ENCODE data around the gene ZNF683. TPM values are rescaled to one million over a fixed set of nuclear protein-coding genes. Genes with fewer than 3 reads are reported as not detected.

Gene ZNF683
- total RNA-seq, 2 donors from 2014 or later: not detected

DNA sequence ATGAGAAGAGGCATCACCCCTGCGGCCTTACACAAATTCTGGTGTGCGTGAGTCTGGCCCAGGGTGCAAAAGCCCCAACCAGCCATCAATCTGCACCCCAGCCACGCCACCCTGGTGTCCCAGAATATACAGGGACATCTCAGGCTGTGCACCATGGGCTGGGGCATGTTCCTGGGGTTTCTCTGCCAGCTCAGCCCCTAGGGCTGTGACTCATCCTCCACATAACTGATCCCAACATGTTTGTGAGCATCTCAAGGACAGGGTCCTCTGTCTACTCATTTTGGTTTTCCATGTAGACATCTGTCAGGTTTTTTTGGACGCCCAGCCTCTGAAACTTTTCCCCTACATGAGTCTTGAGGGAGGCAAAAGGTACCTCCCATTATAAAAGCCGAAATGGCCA lies 511 bp downstream of the ZNF683 start:
- Histone ChIP-seq H3K9me3 (ENCODE audit: control insufficient read depth, low read length) (peaks cover 7% of the 10 kb centered on the region), H3K4me3 (ENCODE audit: low read length) (no peak overlapping the region), H3K27ac (ENCODE audit: low read depth, low read length) (no peak overlapping the region), H3K36me3 (ENCODE audit: control insufficient read depth, insufficient read depth, low read length) (no peaks in the 10 kb centered on the region), H3K4me1 (ENCODE audit: control insufficient read depth, insufficient read depth, low read length) (no peaks in the 10 kb centered on the region), H3K9ac (ENCODE audit: extremely low read depth, low read length, poor library complexity, severe bottlenecking) (no peak overlapping the region), H3K27me3 (ENCODE audit: control insufficient read depth, insufficient read depth, low read length, poor library complexity, severe bottlenecking) (no peaks in the 10 kb centered on the region)
- Mint-ChIP-seq H3K4me1 (peaks cover 8% of the 10 kb centered on the region), H3K36me3 (ENCODE audit: low read depth) (no peaks in the 10 kb centered on the region), H3K27me3 (ENCODE audit: insufficient read depth) (peaks cover 7% of the 10 kb centered on the region), H3K9me3 (peaks cover 8% of the 10 kb centered on the region), H3K4me3 (no peak overlapping the region), H3K27ac (no peak overlapping the region)
- TF ChIP-seq, protein P1, sequence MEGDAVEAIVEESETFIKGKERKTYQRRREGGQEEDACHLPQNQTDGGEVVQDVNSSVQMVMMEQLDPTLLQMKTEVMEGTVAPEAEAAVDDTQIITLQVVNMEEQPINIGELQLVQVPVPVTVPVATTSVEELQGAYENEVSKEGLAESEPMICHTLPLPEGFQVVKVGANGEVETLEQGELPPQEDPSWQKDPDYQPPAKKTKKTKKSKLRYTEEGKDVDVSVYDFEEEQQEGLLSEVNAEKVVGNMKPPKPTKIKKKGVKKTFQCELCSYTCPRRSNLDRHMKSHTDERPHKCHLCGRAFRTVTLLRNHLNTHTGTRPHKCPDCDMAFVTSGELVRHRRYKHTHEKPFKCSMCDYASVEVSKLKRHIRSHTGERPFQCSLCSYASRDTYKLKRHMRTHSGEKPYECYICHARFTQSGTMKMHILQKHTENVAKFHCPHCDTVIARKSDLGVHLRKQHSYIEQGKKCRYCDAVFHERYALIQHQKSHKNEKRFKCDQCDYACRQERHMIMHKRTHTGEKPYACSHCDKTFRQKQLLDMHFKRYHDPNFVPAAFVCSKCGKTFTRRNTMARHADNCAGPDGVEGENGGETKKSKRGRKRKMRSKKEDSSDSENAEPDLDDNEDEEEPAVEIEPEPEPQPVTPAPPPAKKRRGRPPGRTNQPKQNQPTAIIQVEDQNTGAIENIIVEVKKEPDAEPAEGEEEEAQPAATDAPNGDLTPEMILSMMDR (conservative IDR thresholded peaks at IDR 0.05): no peak
- no peak for DNase-seq
- WGBS, 2 experiments (ENCODE audit: insufficient coverage in 1 of 2, insufficient read length in 1 of 2): 90 to 100% methylated on average over 2 to 5 of the region's 5 CpGs

DNA sequence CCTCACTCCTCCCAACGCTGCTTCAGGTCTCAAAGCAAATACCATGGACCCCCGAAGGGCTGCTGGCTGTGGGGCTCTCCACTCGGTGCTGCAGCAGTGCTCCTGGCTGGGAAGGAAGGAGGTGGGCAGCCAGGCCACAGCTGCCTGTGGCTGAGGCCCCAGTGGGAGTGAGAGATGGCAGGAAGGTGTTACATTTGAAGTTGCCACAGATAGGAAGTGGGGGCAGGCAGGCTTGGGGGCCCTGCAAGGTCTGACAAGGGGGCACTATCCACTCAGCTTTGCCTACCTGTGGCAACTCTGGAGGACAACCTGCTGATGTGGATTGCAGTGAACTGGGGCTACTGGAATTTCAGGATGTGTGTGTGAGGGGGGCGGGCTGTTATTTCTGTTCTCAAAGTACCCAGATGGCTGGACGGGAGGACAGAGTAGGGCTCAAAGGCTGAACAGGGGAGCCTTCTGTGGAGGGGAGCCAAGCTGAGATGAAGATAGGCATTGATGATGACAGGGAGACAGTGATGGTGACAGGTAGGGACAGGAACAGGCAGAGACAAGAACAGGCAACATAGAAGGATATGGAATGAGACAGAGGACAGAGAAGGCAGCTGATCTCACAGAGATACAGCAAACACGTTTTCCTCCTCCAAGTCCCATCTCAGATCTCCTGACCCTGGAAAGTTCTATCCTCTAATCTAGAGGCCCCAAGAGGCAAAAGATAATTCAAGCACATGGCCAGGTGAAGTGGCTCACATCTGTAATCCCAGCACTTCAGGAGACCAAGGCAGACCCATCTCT lies 1.8 kb downstream of the ZNF683 start:
- Mint-ChIP-seq H3K27me3 (ENCODE audit: insufficient read depth) (peaks cover 13% of the 10 kb centered on the region), H3K4me3 (no peak overlapping the region), H3K4me1 (peaks cover 8% of the 10 kb centered on the region), H3K27ac (no peak overlapping the region), H3K9me3 (peaks cover 8% of the 10 kb centered on the region), H3K36me3 (ENCODE audit: low read depth) (no peaks in the 10 kb centered on the region)
- H3K4me1 ChIP-seq (ENCODE audit: control insufficient read depth, insufficient read depth, low read length): no peaks in the 10 kb centered on the region
- H3K9ac ChIP-seq (ENCODE audit: extremely low read depth, low read length, poor library complexity, severe bottlenecking): no peak overlapping the region
- TF ChIP-seq, protein P1 (conservative IDR thresholded peaks at IDR 0.05): no peak
- no peak for DNase-seq
- H3K9me3 ChIP-seq (ENCODE audit: control insufficient read depth, low read length): peaks cover 7% of the 10 kb centered on the region
- WGBS, 2 experiments (ENCODE audit: insufficient coverage in 1 of 2, insufficient read length in 1 of 2): 82 to 88% methylated on average over 4 to 6 of the region's 6 CpGs
- H3K27ac ChIP-seq (ENCODE audit: low read depth, low read length): no peak overlapping the region
- no peaks in the 10 kb centered on the region for H3K27me3 ChIP-seq (ENCODE audit: control insufficient read depth, insufficient read depth, low read length, poor library complexity, severe bottlenecking)
- no peaks in the 10 kb centered on the region for H3K36me3 ChIP-seq (ENCODE audit: control insufficient read depth, insufficient read depth, low read length)
- no peak overlapping the region for H3K4me3 ChIP-seq (ENCODE audit: low read length)

DNA sequence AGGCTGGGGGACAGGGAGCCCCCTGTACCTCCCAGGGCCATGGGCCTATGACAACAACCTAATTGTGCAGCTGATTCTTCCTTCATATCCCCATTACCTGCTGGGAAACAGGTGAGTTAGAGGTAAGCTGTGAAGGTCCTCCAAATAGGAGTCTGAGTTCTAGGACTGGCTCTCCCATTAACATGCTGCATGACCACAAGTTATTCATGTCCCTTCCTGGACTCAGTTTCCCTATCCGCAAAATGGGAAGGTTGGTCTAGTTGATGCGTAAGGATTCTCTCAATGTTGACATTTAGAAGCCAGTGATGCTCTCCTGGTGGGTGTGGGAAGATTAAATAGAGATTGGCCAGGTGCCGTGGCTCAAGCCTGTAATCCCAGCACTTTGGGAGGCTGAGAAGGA lies 4.1 kb downstream of the ZNF683 start:
- Mint-ChIP-seq H3K4me1 (peaks cover 2% of the 10 kb centered on the region), H3K9me3 (peaks cover 8% of the 10 kb centered on the region), H3K27ac (no peak overlapping the region), H3K36me3 (ENCODE audit: low read depth) (no peaks in the 10 kb centered on the region), H3K4me3 (no peak overlapping the region), H3K27me3 (ENCODE audit: insufficient read depth) (peaks cover 29% of the 10 kb centered on the region)
- TF ChIP-seq, protein P1 (conservative IDR thresholded peaks at IDR 0.05): no peak
- peaks cover 7% of the 10 kb centered on the region for H3K9me3 ChIP-seq (ENCODE audit: control insufficient read depth, low read length)
- H3K27me3 ChIP-seq (ENCODE audit: control insufficient read depth, insufficient read depth, low read length, poor library complexity, severe bottlenecking): peaks cover 8% of the 10 kb centered on the region
- no peak overlapping the region for H3K9ac ChIP-seq (ENCODE audit: extremely low read depth, low read length, poor library complexity, severe bottlenecking)
- 97 to 100% methylated on average over 3 of the region's 3 CpGs for WGBS, 2 experiments (ENCODE audit: insufficient coverage in 1 of 2, insufficient read length in 1 of 2)
- DNase-seq: no peak
- H3K27ac ChIP-seq (ENCODE audit: low read depth, low read length): no peak overlapping the region
- no peak overlapping the region for H3K4me3 ChIP-seq (ENCODE audit: low read length)
- no peaks in the 10 kb centered on the region for H3K36me3 ChIP-seq (ENCODE audit: control insufficient read depth, insufficient read depth, low read length)
- H3K4me1 ChIP-seq (ENCODE audit: control insufficient read depth, insufficient read depth, low read length): no peaks in the 10 kb centered on the region

Data from endodermal cell (in vitro differentiated cells).